ENCODE results near the gene PASK. TPM values are rescaled to one million over a fixed set of nuclear protein-coding genes. Genes with fewer than 3 reads are reported as not detected.

PASK gene
- total and polyA plus RNA-seq, 8 donors = 0.58 to 56.7 (median 5.9) TPM

DNA sequence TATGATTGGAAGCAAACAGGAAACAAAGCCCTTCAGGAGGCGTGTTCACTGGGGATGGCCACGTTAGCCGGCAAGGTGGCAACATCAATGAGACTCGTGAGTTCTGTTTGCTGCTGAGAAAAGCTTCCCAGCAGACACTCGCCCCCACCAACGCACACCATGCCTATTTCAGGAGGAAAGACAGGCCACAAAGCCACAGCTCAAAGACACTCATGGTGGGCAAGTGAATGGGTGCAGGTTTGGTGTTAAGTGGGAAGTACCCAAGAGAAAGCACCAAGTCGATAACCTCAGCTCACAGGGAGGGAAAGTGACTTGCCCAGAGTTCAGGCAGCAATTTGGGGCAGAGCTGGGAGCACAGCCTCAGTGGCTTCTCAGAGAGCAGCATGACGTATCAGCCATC lies 36.7 kb downstream of the PASK start:
- Histone ChIP-seq H3K27me3 (no peaks in the 10 kb centered on the region), H3K4me1 (no peaks in the 10 kb centered on the region), H3K36me3 (peaks cover 0 to 20% (median 14%) of the 10 kb centered on the region in 4 donors), H3K4me3 (no peak overlapping the region), H3K9me3 (no peaks in the 10 kb centered on the region), H3K27ac (no peak overlapping the region)
- TF ChIP-seq EP300 (IDR thresholded peaks at IDR 0.05) (no peak), POLR2A (IDR thresholded peaks at IDR 0.05) (no peak), CTCF (IDR thresholded peaks at IDR 0.05) (no peak), POLR2AphosphoS5 (IDR thresholded peaks at IDR 0.05) (no peak)
- DNase-seq = peak in 1 of 2 donors; percentile 13
- 74 to 86% (median 79%) methylated on average over 8 of the region's 8 CpGs for WGBS, 5 donors
- intact Hi-C loops (cut with DNase I; ENCODE audit: low total_unique reads) = no loop called here

GRCh38 chr2:241112046-241112445 lies 37.2 kb downstream of the PASK start:
- H3K36me3 ChIP-seq = peaks cover 0 to 17% (median 14%) of the 10 kb centered on the region in 4 donors
- TF ChIP-seq EP300 (IDR thresholded peaks at IDR 0.05) = no peak
- TF ChIP-seq CTCF (IDR thresholded peaks at IDR 0.05) = no peak
- TF ChIP-seq POLR2A (IDR thresholded peaks at IDR 0.05) = no peak
- no peak for TF ChIP-seq POLR2AphosphoS5 (IDR thresholded peaks at IDR 0.05)
- intact Hi-C loops (cut with DNase I; ENCODE audit: low total_unique reads) = no loop called here
- no peak overlapping the region for H3K27ac ChIP-seq
- H3K4me1 ChIP-seq = no peaks in the 10 kb centered on the region
- H3K4me3 ChIP-seq = no peak overlapping the region
- no peaks in the 10 kb centered on the region for H3K9me3 ChIP-seq
- WGBS, 5 donors = 92 to 96% (median 94%) methylated on average over 16 to 17 of the region's 17 CpGs
- DNase-seq = no peak
- H3K27me3 ChIP-seq = no peaks in the 10 kb centered on the region

DNA sequence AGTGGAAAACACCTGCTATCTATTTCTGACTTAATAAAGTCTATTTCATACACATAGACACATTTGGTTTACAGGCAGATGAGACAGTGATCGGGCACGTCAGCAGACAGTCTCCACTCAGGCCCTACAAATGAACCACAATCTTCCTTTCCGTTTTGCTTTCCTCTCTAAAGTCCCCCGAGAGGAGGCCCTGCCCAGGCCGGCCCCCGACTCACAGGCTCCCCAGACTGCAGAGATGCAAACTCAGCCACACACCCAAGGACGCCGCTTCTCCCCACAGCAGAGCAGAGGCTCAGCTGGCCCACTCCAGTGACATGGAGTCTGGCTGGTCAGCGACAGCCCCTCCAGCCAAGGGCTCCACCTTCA lies 37.8 kb downstream of the PASK start:
- DNase-seq = no peak
- H3K27me3 ChIP-seq = no peaks in the 10 kb centered on the region
- no peaks in the 10 kb centered on the region for H3K4me1 ChIP-seq
- WGBS, 5 donors = 80 to 91% (median 85%) methylated on average over 9 of the region's 9 CpGs
- no peak overlapping the region for H3K27ac ChIP-seq
- TF ChIP-seq CTCF (IDR thresholded peaks at IDR 0.05) (no peak), POLR2AphosphoS5 (IDR thresholded peaks at IDR 0.05) (no peak), POLR2A (IDR thresholded peaks at IDR 0.05) (no peak), EP300 (IDR thresholded peaks at IDR 0.05) (no peak)
- H3K4me3 ChIP-seq = no peak overlapping the region
- no peaks in the 10 kb centered on the region for H3K9me3 ChIP-seq
- intact Hi-C loops (cut with DNase I; ENCODE audit: low total_unique reads) = no loop called here
- H3K36me3 ChIP-seq = peaks cover 0 to 14% (median 13%) of the 10 kb centered on the region in 4 donors

DNA sequence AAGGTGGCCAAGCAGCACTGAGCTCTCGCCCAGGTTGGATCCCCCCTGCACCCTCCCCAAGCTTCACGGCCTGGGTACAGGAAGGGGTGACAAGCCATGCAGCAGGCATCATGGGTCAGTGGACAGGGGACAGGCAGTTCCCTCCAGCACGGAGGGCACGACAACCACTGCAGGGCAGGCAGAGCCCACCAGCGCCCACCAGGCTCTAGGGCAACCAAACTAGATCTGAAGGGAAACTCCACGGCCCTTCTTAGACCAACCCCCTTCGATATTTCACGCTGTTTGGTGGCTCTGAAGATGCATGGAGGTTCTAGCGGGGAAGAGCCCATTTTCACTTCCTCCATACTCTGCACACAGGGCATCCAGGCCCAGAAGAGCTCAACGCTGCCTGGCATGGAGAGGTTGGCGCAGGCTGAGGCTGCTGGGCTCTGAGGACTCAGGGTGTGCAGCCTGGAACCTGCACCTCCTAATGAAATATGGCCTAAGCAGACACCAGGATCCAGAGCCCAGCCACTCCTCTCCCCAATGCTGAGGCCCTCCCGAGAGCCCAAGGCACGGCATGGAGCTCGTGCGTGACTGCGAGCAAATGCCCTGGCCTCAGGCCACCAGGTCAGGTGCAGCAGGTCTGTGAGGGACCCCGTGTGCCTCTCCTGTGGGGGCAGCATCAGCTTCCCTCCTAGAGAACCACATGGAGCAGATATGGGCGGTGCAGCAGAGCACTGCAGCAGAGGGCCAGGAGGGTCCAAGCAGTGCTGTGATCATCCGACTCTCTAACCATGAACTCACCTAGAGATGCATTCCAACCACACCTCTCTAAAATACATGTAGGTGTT lies 38.4 kb downstream of the PASK start:
- peaks cover 0 to 14% (median 13%) of the 10 kb centered on the region in 4 donors for H3K36me3 ChIP-seq
- DNase-seq = no peak
- H3K27ac ChIP-seq = no peak overlapping the region

More for the DNA sequence above, 38.4 kb downstream of the PASK start:
- TF ChIP-seq CTCF (IDR thresholded peaks at IDR 0.05) (no peak), POLR2A (IDR thresholded peaks at IDR 0.05) (no peak), POLR2AphosphoS5 (IDR thresholded peaks at IDR 0.05) (no peak), EP300 (IDR thresholded peaks at IDR 0.05) (no peak)
- intact Hi-C loops (cut with DNase I; ENCODE audit: low total_unique reads) = no loop called here
- Histone ChIP-seq H3K27me3 (no peaks in the 10 kb centered on the region), H3K4me3 (no peak overlapping the region), H3K4me1 (no peaks in the 10 kb centered on the region), H3K9me3 (no peaks in the 10 kb centered on the region)
- 87 to 94% (median 92%) methylated on average over 13 to 19 of the region's 19 CpGs for WGBS, 5 donors
